Astrocyte (in vitro differentiated cells and primary cell): ENCODE data around the gene APBB3.

Source experiments
- CTCF ChIP-seq: IDR thresholded peaks from 2 replicates; pipeline ENCODE4 v1.5.1; 2011; ENCODE audit warnings: low read depth, mild to moderate bottlenecking, inconsistent platforms, low read length, moderate library complexity; ENCODE audit not compliant: insufficient read depth
- EZH2 ChIP-seq: IDR thresholded peaks from 2 replicates; pipeline ENCODE4 v1.6.1; 2012; ENCODE audit warnings: mild to moderate bottlenecking, low read length, inconsistent platforms; ENCODE audit not compliant: insufficient read depth

- TF ChIP-seq CTCF = no peak
- TF ChIP-seq EZH2 = no peak
Measured at GRCh38 chr5:140591747-140592372, 27.5 kb upstream of the APBB3 start.
